ENCODE results near the gene ZNF777. TPM values are rescaled to one million over a fixed set of nuclear protein-coding genes. Genes with fewer than 3 reads are reported as not detected.

Gene ZNF777
- total and polyA plus RNA-seq, 9 of the 15 experiments (the other 6 are each of a cell fraction or from before 2014, with no cell fraction given) = 0.11 to 32.6 (median 9.0) TPM

DNA sequence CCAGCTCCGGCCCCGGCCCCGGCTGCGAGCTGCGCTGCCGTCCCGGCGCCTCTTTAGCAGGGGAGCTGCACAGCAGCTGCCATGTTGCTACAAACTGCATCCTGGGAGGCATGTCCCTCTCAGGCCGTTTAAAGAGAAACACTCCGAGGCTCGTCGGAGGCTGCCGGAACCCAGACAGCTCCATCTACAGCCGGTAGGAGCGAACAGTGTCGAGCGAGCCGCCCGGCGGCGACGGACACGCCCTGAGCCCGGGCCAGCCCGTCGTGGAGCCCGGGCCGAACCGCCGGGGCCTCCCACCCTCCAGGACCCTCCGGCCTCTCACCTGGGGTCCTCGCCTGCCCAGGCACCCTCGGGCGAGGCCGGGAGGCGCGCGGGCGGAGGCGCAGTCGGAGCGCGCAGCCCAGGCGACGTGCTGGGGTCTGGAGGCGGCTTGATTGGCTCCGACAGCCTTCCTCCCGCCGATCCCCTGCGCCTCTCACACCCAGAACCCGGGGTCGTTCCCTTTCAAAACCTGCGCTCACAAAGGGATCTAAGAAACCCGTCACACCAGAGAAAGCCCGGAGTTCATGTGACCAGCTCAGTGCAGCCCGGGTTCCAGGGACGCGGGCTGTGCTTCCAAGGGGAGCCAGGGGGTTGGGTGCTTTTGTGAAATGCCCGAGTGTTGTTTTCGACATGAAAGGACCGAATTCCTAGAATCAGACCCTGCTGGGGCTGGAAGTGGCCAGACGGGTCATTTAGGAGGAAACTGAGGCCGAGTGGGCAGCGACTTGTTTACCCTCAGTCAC lies at the start of gene ZNF777 (continued):
- TF ChIP-seq, protein P1, sequence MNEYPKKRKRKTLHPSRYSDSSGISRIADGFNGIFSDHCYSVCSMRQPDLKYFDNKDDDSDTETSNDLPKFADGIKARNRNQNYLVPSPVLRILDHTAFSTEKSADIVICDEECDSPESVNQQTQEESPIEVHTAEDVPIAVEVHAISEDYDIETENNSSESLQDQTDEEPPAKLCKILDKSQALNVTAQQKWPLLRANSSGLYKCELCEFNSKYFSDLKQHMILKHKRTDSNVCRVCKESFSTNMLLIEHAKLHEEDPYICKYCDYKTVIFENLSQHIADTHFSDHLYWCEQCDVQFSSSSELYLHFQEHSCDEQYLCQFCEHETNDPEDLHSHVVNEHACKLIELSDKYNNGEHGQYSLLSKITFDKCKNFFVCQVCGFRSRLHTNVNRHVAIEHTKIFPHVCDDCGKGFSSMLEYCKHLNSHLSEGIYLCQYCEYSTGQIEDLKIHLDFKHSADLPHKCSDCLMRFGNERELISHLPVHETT (CRISPR knock-in tag; conservative IDR thresholded peaks at IDR 0.05 in 1 of 2, IDR thresholded peaks at IDR 0.05 in 1 of 2) = no peak
- TF ChIP-seq, protein P2, sequence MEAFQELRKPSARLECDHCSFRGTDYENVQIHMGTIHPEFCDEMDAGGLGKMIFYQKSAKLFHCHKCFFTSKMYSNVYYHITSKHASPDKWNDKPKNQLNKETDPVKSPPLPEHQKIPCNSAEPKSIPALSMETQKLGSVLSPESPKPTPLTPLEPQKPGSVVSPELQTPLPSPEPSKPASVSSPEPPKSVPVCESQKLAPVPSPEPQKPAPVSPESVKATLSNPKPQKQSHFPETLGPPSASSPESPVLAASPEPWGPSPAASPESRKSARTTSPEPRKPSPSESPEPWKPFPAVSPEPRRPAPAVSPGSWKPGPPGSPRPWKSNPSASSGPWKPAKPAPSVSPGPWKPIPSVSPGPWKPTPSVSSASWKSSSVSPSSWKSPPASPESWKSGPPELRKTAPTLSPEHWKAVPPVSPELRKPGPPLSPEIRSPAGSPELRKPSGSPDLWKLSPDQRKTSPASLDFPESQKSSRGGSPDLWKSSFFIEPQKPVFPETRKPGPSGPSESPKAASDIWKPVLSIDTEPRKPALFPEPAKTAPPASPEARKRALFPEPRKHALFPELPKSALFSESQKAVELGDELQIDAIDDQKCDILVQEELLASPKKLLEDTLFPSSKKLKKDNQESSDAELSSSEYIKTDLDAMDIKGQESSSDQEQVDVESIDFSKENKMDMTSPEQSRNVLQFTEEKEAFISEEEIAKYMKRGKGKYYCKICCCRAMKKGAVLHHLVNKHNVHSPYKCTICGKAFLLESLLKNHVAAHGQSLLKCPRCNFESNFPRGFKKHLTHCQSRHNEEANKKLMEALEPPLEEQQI (IDR thresholded peaks at IDR 0.05) = no peak
- TF ChIP-seq ZNF764 (CRISPR knock-in tag; IDR thresholded peaks at IDR 0.05; ENCODE audit: low read depth) = no peak
- no peak for TF ChIP-seq ZNF165 (CRISPR knock-in tag; IDR thresholded peaks at IDR 0.05; ENCODE audit: borderline replicate concordance)
- TF ChIP-seq YBX1 (IDR thresholded peaks at IDR 0.05) = no peak
- peak; percentile 60 to 77; a peak in 3 of 4 replicates for TF ChIP-seq MAZ (CRISPR knock-in tag; conservative IDR thresholded peaks at IDR 0.05 in 1 of 2, IDR thresholded peaks at IDR 0.05 in 1 of 2)
- peak; percentile 78 for TF ChIP-seq HDAC8 (tag; IDR thresholded peaks at IDR 0.05)
- no peak for TF ChIP-seq ZNF121 (CRISPR knock-in tag; conservative IDR thresholded peaks at IDR 0.05)
- TF ChIP-seq RBM14 (IDR thresholded peaks at IDR 0.05; ENCODE audit: borderline replicate concordance, insufficient read depth, low read depth, low read length) = 0 out of 2 replicates have a peak, but pooled peaks have one; percentile 71
- TF ChIP-seq NFIX (CRISPR knock-in tag; IDR thresholded peaks at IDR 0.05; ENCODE audit: low read depth) = no peak
- peak in 1 of 2 experiments; percentile 18; a peak in 1 of 4 replicates for TF ChIP-seq SIX5 (IDR thresholded peaks at IDR 0.05; ENCODE audit: borderline replicate concordance in 1 of 2, insufficient read depth in 1 of 2, low read depth in 1 of 2, low read length in 2 of 2)
- TF ChIP-seq SMARCE1 (IDR thresholded peaks at IDR 0.05) = no peak
- TF ChIP-seq HDAC1 (IDR thresholded peaks at IDR 0.05) = no peak; a peak in 1 of 4 replicates
- TF ChIP-seq, protein P3, sequence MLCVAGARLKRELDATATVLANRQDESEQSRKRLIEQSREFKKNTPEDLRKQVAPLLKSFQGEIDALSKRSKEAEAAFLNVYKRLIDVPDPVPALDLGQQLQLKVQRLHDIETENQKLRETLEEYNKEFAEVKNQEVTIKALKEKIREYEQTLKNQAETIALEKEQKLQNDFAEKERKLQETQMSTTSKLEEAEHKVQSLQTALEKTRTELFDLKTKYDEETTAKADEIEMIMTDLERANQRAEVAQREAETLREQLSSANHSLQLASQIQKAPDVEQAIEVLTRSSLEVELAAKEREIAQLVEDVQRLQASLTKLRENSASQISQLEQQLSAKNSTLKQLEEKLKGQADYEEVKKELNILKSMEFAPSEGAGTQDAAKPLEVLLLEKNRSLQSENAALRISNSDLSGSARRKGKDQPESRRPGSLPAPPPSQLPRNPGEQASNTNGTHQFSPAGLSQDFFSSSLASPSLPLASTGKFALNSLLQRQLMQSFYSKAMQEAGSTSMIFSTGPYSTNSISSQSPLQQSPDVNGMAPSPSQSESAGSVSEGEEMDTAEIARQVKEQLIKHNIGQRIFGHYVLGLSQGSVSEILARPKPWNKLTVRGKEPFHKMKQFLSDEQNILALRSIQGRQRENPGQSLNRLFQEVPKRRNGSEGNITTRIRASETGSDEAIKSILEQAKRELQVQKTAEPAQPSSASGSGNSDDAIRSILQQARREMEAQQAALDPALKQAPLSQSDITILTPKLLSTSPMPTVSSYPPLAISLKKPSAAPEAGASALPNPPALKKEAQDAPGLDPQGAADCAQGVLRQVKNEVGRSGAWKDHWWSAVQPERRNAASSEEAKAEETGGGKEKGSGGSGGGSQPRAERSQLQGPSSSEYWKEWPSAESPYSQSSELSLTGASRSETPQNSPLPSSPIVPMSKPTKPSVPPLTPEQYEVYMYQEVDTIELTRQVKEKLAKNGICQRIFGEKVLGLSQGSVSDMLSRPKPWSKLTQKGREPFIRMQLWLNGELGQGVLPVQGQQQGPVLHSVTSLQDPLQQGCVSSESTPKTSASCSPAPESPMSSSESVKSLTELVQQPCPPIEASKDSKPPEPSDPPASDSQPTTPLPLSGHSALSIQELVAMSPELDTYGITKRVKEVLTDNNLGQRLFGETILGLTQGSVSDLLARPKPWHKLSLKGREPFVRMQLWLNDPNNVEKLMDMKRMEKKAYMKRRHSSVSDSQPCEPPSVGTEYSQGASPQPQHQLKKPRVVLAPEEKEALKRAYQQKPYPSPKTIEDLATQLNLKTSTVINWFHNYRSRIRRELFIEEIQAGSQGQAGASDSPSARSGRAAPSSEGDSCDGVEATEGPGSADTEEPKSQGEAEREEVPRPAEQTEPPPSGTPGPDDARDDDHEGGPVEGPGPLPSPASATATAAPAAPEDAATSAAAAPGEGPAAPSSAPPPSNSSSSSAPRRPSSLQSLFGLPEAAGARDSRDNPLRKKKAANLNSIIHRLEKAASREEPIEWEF (CRISPR knock-in tag; IDR thresholded peaks at IDR 0.05) = no peak
- no peak for TF ChIP-seq POLR3G (IDR thresholded peaks at IDR 0.05; ENCODE audit: extremely low read depth, insufficient read length, insufficient replicate concordance)
- TF ChIP-seq, protein P4, sequence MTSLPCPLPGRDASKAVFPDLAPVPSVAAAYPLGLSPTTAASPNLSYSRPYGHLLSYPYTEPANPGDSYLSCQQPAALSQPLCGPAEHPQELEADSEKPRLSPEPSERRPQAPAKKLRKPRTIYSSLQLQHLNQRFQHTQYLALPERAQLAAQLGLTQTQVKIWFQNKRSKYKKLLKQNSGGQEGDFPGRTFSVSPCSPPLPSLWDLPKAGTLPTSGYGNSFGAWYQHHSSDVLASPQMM (CRISPR knock-in tag; IDR thresholded peaks at IDR 0.05) = no peak
- TF ChIP-seq ZNF316 (IDR thresholded peaks at IDR 0.05) = no peak

Measured in K562 (cell line).